ENCODE measurements around the gene CCND1. TPM values are rescaled to one million over a fixed set of nuclear protein-coding genes. Genes with fewer than 3 reads are reported as not detected.

Gene CCND1
- total and polyA plus RNA-seq, 9 of the 15 experiments (the other 6 are each of a cell fraction or from before 2014, with no cell fraction given), result 0.04 to 23.3 (median 3.8) TPM

GRCh38 chr11:69674886-69675714 lies 34.1 kb downstream of the CCND1 start, which contains the start of gene LTO1:
Gene LTO1, minus strand, starts transcription at chr11:69675353. Its CDS starts 114 bp downstream, at chr11:69675239.
- Histone ChIP-seq H3K27me3 (ENCODE audit: control insufficient read depth in 2 of 2, insufficient read depth in 2 of 2, low read length in 2 of 2) (no peaks in the 10 kb centered on the region), H3K4me1 (replicated peaks in 1 of 2; ENCODE audit: control insufficient read depth in 2 of 2, insufficient read depth in 2 of 2, low read length in 2 of 2) (peaks cover 9 to 14% of the 10 kb centered on the region in 2 experiments; a peak in 4 of 5 replicates), H3K27ac (ENCODE audit: extremely low read depth, low read depth, low read length) (peak within 1 kb of the TSS; percentile 84), H3K4me2 (ENCODE audit: insufficient read depth, low read length) (peak within 1 kb of the TSS; percentile 93), H3K4me3 (peak within 1 kb of the TSS; percentile 96), H3K9me1 (ENCODE audit: control insufficient read depth, insufficient read depth, low read length) (no peaks in the 10 kb centered on the region), H2AFZ (ENCODE audit: low read depth, low read length) (peak within 1 kb of the TSS; percentile 91), H3K36me3 (ENCODE audit: control insufficient read depth, insufficient read depth, low read length) (peaks cover 35% of the 10 kb centered on the region; the same call in 2 of the 3 replicates), H3K9me3 (replicated peaks; ENCODE audit: control insufficient read depth, insufficient read depth, low read depth, low read length) (no peaks in the 10 kb centered on the region), H3K9ac (ENCODE audit: insufficient read depth in 1 of 2, low read depth in 2 of 2, low read length in 2 of 2) (peak within 1 kb of the TSS; percentile 92 to 97), H4K20me1 (replicated peaks; ENCODE audit: control insufficient read depth, insufficient read depth, low read length) (0 out of 2 replicates have a peak, but pooled peaks cover 7% of the 10 kb centered on the region), H3K79me2 (ENCODE audit: control insufficient read depth, insufficient read depth, low read length) (peaks cover 28% of the 10 kb centered on the region)
- WGBS (ENCODE audit: insufficient coverage, low coverage, missing lambda C conversion rate), result under 1% methylated on average over 56 of the region's 72 CpGs
- ATAC-seq (peak; percentile 94), FAIRE-seq (peak; percentile 89), DNase-seq (ENCODE audit: extremely low read depth in 1 of 4, low spot score in 3 of 4) (peak; percentile 97 to 99 (median 98))
- BruUV-seq (replicated peaks), result no TSS peak
- ChIA-PET POLR2A (interaction anchor here (0.5 to 1.8 kb wide), 12 partner anchors 13 to 972 kb away, joined by 3 to 10 read pairs (median 3); partner anchors contain the start of gene MYEOV), CTCF (ENCODE audit: low intra/inter-chr PET ratio) (interaction anchor here (0.6 kb wide), 1 partner anchor 573 kb away, joined by 3 read pairs; no protein-coding TSS in a partner anchor)
- intact Hi-C loops (cut with micrococcal nuclease) (loop anchor here (5.0 kb wide), 1 partner anchor 573 kb away; no protein-coding TSS in a partner anchor), in situ Hi-C loops (cut with MboI) (loop anchor here (5.0 to 25.0 kb wide), 3 partner anchors 568 to 1038 kb away; partner anchors contain the start of gene CPT1A)
- peak; percentile 49; the same call in 1 of the 2 replicates for TF ChIP-seq CXXC5 (CRISPR knock-in tag; IDR thresholded peaks at IDR 0.05)
- TF ChIP-seq TCF7L2 (IDR thresholded peaks at IDR 0.05; ENCODE audit: low read depth, low read length), result no peak
- TF ChIP-seq ZNF407 (IDR thresholded peaks at IDR 0.05; ENCODE audit: low read depth), result peak; percentile 97
- 0 out of 2 replicates have a peak, but pooled peaks have one; percentile 68 for TF ChIP-seq NBN (IDR thresholded peaks at IDR 0.05; ENCODE audit: low read depth)
- TF ChIP-seq MYBL2 (IDR thresholded peaks at IDR 0.05; ENCODE audit: low read depth), result no peak
- TF ChIP-seq MYBL2 (CRISPR knock-in tag; IDR thresholded peaks at IDR 0.05; ENCODE audit: borderline replicate concordance), result no peak
- no peak for TF ChIP-seq ZNF212 (CRISPR knock-in tag; IDR thresholded peaks at IDR 0.05)
- TF ChIP-seq ZNF778 (CRISPR knock-in tag; IDR thresholded peaks at IDR 0.05), result no peak
- no peak for TF ChIP-seq THRA (IDR thresholded peaks at IDR 0.05)
- no peak for TF ChIP-seq SREBF2 (CRISPR knock-in tag; IDR thresholded peaks at IDR 0.05)
- no peak for TF ChIP-seq JUNB (CRISPR knock-in tag; conservative IDR thresholded peaks at IDR 0.05)
- no peak for TF ChIP-seq ZNF77 (CRISPR knock-in tag; IDR thresholded peaks at IDR 0.05)
